Stimulated activated CD4-positive, alpha-beta T cell treated with anti-CD3 and anti-CD28 coated beads, Interleukin-2, amount 100 ng/mL, for 48 hours (primary cell): ENCODE measurements around the gene GPT2.

Experiments
- DNase-seq, 2 donors: peaks; one replicate each; pipeline ENCODE4 v3.0.0-alpha.2; 2020

GPT2 gene

GRCh38 chr16:46972429-46973206 lies 88.5 kb downstream of the GPT2 start:
- peak; percentile 17 to 45 for DNase-seq

DNA sequence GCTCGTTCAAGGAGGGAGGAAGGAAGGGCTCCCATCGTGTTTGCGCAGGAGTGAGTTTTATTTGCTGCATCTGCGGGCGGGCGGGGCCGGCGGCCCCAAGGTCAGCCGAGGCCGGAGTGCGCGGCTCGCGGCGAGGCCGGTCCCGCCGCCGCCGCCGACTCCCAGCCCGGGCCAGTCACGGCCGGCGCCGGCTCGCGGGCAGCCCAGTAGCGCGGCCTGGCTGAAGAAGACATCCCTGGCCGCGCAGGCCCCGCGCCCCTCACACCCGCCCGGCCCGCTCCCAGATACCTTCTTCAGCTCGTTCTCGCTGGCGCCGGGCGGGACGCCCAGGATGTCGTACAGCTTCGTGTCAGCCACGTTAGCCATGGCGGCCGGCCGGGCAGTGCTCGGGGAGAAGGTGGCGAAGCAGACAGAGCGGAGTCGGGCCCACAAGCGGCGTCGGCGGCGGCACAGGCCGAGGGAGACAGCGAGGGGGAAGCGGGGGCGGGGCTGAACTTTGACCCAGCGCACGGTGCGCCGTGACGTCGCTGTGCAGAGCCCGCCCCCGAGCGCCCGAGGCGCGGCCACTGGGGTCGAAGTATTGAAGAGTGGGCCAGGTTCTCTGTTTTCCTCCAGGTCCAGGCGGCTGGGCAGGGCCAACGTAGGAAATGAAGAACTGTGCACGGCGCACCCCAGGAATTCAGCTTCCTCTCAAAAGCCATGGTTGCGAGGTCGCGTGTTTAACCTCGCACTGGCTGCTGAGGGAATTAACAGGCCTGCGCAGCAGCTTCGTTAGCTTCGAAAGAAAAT lies 89.2 kb downstream of the GPT2 start, which contains the start of gene DNAJA2:
DNAJA2 (minus strand) TSS at position 468 of the 789 bp plus-strand sequence; CDS start at position 366, 102 bp downstream.
- peak; percentile 90 to 94 for DNase-seq

DNA sequence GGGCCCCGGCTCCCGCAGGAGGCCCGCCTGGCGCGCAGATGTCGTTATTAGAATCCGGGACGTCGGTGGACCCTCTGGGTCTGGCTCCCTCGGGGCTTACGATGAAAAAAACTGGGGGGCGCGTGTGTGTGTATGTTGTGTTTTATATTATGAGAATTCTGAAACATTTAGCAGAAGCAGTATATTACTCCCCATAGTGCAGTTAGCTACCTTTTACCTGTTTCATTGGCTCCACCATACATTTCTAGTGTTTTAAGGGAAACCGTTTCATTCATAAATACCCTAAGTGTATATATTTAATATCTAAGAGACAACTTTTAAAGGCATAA lies 89.8 kb downstream of the GPT2 start:
- DNase-seq: no peak

DNA sequence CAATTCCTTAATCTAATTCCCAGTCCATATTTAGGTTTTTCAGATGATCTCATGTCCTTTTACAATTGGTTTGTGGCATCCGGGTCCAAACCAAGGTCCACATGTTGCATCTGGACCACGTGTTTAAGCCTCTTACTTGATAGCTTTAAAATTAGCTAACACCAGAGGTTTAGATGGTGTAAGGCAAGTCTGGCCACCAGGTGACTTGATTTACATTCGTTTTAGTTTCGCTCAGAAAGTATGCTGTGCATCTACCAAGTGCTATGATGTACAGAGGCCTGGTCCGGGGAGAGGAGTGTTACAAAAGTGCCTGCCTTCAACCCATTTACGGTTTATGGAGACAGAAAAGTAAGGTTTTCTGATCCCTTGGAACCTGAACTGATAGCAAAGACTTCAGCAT lies 90.2 kb downstream of the GPT2 start:
- DNase-seq: peak in 1 of 2 donors; percentile 14

DNA sequence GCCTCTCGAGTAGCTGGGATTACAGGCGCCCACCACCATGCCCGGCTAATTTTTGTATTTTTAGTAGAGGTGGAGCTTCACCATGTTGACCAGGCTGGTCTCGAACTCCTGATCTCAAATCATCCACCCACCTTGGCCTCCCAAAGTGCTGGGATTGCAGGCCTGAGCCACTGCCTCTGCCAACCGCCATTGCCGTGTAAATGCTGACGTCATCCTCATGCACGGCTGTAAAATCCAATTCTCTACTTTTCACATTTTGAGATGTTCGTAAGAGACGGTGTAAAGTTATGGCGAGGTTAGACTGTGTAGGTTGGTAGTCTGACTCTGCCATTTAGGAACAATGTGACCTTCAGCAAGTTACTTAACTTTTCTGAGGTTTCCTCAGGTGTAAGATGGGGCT lies 91.0 kb downstream of the GPT2 start:
- DNase-seq: no peak

- no peak for DNase-seq
Observed at GRCh38 chr16:46975908-46976470, 91.8 kb downstream of the GPT2 start.

- no peak for DNase-seq
Observed at GRCh38 chr16:46976550-46976949, 92.4 kb downstream of the GPT2 start.
